HG03575 (cell line): Measurements from ENCODE around the gene CYP2U1.

Experiments
- ATAC-seq: cut with Tn5 transposase; IDR thresholded peaks from one replicate; pipeline ENCODE4 v1.9.1; 2021; ENCODE audit not compliant: unreplicated experiment, insufficient number of reproducible peaks, low FRiP score; ENCODE audit errors: extremely low read depth

Gene CYP2U1

GRCh38 chr4:107974523-107974922 lies 43.2 kb downstream of the CYP2U1 start:
- no peak for ATAC-seq

- ATAC-seq = no peak
Observed at GRCh38 chr4:107977482-107977881, 46.1 kb downstream of the CYP2U1 start.

GRCh38 chr4:107977966-107978705 lies 46.8 kb downstream of the CYP2U1 start:
- ATAC-seq = no peak

GRCh38 chr4:107978716-107979451 lies 47.5 kb downstream of the CYP2U1 start:
- no peak for ATAC-seq

- no peak for ATAC-seq
Observed at GRCh38 chr4:107987916-107988762, 56.8 kb downstream of the CYP2U1 start.

GRCh38 chr4:107988763-107989035 lies 57.4 kb downstream of the CYP2U1 start:
- no peak for ATAC-seq

- ATAC-seq = no peak
Observed at GRCh38 chr4:107989162-107989536, 57.8 kb downstream of the CYP2U1 start.

GRCh38 chr4:107989537-107990386 lies 58.4 kb downstream of the CYP2U1 start, which contains the start of gene HADH:
Gene HADH (plus strand): TSS chr4:107989889. CDS start chr4:107989933, 44 bp downstream.
- peak; percentile 85 for ATAC-seq

GRCh38 chr4:107991945-107992630 lies 60.7 kb downstream of the CYP2U1 start:
- ATAC-seq = no peak

- ATAC-seq = peak; percentile 44
Observed at GRCh38 chr4:107993969-107994368, 62.6 kb downstream of the CYP2U1 start.

- ATAC-seq = no peak
Observed at GRCh38 chr4:107994894-107995293, 63.5 kb downstream of the CYP2U1 start.

GRCh38 chr4:107996949-107997788 lies 65.8 kb downstream of the CYP2U1 start:
- no peak for ATAC-seq

- ATAC-seq = no peak
Observed at GRCh38 chr4:107997794-107998193, 66.4 kb downstream of the CYP2U1 start.

GRCh38 chr4:107999932-108000539 lies 68.7 kb downstream of the CYP2U1 start:
- ATAC-seq = no peak

- no peak for ATAC-seq
Observed at GRCh38 chr4:108001540-108002135, 70.3 kb downstream of the CYP2U1 start.
